GM19023 (cell line): Measurements from ENCODE around the gene C1QL4.

ENCODE experiments used
- ATAC-seq: cut with Tn5 transposase; IDR thresholded peaks from one replicate; pipeline ENCODE4 v1.9.1; 2021; ENCODE audit warnings: mild to moderate bottlenecking, moderate library complexity; ENCODE audit not compliant: unreplicated experiment

The C1QL4 gene

DNA sequence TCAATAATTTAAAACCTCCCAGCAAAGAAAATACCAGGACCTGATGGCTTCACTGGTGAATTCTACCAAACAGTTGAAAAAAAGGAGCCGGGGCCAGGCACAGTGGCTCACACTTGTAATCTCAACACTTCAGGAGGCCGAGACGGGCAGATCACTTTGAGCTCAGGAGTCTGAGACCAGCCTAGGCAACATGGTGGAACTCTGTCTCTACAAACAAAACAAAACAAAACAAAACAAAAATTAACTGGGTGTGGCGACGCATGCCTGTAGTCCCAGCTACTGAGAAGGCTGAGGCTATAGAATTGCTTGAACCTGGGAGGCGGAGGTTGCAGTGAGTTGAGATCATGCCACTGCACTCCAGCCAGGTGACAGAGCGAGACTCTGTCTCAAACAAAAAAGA, 27.6 kb downstream of the C1QL4 start:
- no peak for ATAC-seq

- ATAC-seq = no peak
Measured at GRCh38 chr12:49305762-49306510, 31.1 kb downstream of the C1QL4 start.

- ATAC-seq = no peak
Measured at GRCh38 chr12:49304161-49304560, 32.8 kb downstream of the C1QL4 start.

DNA sequence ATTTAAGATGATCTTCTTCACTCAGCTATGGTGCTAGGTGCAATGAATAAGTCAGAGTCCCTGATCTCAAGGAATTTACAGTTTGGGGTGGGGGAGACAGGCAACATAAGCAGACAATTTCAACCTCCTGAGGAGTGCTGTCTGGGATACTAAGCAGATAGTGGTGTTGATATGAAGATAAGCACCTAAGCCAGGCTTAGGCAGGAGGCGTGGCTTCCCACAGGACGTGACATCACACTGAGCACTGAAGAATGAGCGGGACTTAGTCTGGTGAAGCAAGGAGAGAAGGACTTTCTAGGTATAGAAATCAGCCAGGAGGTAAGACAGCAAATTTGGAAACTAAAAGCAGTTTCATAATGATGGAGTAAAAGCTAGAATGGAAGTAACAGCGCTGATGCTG, 35.2 kb downstream of the C1QL4 start:
- ATAC-seq = no peak

GRCh38 chr12:49298160-49298559, 38.8 kb downstream of the C1QL4 start:
- ATAC-seq = no peak

DNA sequence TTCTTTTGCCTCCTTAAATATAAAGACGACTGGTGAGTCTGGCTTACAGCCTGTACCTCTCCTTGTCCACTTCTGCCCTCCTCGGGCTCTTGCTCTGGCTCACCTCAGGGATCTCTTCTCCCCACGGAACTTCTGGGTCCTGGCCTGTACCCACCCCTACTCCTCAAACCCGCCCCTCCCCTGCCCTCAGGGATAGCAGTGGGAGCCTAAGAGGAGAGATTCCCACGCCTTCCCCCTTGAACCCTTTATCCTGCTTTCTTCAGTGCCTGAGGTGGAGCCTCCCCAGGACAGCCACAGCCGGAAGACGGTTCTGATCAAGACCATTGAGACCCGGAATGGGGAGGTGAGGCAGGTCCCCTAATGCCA, 39.3 kb downstream of the C1QL4 start:
- no peak for ATAC-seq

DNA sequence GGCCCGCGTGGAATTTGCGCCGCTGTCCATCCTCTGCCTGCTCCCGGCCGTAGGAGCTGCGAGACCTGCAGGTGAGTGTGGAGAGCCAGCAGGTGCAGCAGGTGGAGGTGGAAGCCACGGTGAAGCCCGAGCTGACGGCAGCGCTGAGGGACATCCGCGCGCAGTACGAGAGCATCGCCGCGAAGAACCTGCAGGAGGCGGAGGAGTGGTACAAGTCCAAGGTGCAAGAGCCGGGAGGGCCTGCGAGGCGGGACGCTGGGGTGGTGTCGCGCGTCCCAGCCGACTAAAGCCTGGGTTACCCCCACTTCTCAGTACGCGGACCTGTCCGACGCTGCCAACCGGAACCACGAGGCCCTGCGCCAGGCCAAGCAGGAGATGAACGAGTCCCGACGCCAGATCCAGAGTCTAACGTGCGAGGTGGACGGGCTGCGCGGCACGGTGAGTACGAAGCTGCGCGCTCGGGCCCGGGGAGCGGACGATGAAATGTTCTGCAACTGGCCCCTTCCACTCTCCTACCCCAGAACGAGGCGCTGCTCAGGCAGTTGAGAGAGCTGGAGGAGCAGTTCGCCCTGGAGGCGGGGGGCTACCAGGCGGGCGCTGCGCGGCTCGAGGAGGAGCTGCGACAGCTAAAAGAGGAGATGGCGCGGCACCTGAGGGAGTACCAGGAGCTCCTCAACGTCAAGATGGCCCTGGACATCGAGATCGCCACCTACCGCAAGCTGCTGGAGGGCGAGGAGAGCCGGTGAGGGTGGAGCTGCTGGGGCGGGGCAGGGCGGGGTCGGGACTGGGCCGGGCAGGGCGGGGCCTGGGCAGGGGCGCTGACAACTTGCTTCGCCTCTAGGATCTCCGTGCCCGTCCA, 39.9 kb downstream of the C1QL4 start:
- ATAC-seq = no peak

DNA sequence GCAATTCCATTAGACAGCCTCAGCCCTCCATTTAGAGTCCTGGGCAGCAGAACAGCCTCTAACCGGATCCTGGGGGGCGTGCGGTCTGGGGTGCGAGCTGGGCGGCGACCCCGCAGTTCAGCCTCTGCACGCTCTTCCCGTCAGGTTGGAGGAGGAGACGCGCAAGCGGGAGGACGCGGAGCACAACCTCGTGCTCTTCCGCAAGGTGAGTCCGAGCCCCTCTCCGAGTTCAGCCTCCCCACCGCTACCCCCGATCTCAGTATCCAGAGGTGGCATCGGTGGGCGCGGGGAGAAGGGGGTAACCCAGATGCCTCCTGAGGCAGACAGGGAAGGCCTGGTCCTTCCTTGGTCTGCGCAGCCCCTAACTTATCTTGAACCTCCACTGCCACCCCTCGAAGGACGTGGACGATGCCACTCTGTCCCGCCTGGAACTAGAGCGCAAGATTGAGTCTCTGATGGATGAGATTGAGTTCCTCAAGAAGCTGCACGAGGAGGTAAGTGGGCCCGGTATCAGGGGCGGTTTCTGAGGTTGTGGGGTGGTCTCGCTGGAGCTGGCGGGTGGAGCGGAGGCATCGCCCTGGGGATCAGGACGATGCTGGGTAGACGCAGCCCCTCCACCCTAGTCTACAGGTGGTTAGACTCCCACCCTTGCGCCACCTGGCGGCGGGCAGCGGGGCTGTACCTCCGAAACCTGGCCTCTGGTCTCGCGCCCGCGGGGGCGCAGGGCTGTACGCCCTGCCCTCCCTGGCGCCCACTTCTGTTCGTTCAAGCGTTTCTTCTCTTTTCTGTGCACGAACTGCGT, 40.8 kb downstream of the C1QL4 start:
- no peak for ATAC-seq

DNA sequence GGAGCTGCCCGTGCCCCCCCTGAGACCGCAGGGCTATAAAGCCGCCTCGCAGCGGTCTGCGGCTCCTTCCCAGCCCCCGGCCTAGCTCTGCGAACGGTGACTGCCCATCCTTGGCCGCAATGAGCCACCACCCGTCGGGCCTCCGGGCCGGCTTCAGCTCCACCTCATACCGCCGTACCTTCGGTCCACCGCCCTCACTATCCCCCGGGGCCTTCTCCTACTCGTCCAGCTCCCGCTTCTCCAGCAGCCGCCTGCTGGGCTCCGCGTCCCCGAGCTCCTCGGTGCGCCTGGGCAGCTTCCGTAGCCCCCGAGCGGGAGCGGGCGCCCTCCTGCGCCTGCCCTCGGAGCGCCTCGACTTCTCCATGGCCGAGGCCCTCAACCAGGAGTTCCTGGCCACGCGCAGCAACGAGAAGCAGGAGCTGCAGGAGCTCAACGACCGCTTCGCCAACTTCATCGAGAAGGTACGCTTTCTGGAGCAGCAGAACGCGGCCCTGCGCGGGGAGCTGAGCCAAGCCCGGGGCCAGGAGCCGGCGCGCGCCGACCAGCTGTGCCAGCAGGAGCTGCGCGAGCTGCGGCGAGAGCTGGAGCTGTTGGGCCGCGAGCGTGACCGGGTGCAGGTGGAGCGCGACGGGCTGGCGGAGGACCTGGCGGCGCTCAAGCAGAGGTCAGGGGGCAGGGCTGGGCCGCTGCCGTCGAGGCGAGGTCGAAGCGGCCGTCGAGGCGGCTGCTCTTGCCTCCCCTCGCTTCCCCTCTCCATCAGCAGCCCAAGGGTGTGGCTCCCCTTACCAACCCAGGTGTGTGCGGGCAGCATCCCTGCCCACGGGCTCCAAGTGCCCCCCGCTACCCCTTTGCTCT, 41.7 kb downstream of the C1QL4 start, which contains the start of gene PRPH:
Gene PRPH (plus strand): TSS at position 66 of the 855 bp plus-strand sequence. CDS start 54 bp downstream, at position 120.
- no peak for ATAC-seq

- ATAC-seq = no peak
Measured at GRCh38 chr12:49294804-49295081, 42.2 kb downstream of the C1QL4 start.

DNA sequence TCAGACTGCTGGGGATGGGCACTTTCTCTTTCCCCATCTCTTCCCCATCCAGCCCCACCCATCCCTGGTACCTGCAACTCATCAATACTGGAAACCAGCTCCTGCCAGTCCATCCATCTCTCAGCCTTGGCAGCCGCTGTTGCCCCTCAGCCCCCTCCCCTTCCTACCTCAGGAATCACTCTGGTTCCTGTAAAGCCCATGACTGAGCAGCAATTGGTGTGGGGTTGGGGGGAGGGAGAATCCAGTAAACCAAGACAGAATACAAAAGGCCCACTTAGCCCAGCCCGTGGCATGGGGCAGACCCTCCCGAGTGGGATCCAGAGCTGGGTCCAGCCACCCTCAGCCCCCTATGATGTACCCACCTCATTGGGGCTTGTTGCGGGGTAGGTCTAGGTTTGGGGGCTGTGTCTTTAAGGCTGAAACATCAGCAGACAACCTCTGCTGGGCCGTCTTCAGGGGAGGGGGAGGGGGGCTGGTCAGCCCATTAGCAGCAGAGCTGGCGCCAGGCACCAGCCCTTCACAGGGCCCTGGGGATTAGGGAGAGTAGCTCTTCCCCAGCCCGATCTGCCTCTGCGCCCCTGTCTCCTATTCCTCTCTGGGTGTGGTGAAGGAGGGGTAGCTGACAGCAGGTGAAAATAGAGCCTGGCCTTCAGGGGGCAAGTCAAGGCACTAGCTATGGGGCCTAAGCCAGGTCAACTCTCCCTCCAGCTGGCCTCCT, 42.7 kb downstream of the C1QL4 start:
- no peak for ATAC-seq

- ATAC-seq = no peak
Measured at GRCh38 chr12:49293056-49293956, 43.7 kb downstream of the C1QL4 start.

- no peak for ATAC-seq
Measured at GRCh38 chr12:49292729-49293055, 44.3 kb downstream of the C1QL4 start.

GRCh38 chr12:49288922-49289555, 47.9 kb downstream of the C1QL4 start:
- ATAC-seq = no peak

DNA sequence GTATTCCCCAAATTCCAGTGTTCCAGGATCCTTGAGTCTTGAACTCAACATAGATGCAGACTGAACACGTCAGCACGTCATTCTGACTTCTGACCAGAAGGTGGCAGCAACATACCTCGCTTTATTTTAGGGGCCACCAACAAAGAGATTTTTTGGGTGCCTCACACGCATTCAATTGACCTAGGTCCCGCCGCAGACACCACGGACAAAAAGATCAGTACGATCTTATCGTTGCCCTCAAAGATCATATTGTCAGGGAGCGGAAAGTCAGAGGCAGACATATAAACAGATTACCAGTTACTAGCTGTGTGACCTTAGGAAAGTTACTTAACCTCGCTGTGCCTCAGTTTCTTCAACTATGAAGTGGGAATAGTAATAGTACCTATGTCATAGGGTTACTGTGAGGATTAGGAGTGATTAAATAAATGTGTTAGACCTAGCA, 48.6 kb downstream of the C1QL4 start:
- ATAC-seq = no peak

GRCh38 chr12:49287876-49288275, 49.1 kb downstream of the C1QL4 start:
- ATAC-seq = no peak

- ATAC-seq = no peak
Measured at GRCh38 chr12:49284672-49285071, 52.3 kb downstream of the C1QL4 start.

GRCh38 chr12:49283541-49284429, 53.2 kb downstream of the C1QL4 start:
- no peak for ATAC-seq
